GM18517 (cell line): Measurements from ENCODE around the gene NOX3.

ENCODE experiments used
- ATAC-seq: cut with Tn5 transposase; IDR thresholded peaks from one replicate; pipeline ENCODE4 v1.9.1; 2021; ENCODE audit warnings: mild to moderate bottlenecking, moderate library complexity; ENCODE audit not compliant: unreplicated experiment

The NOX3 gene

GRCh38 chr6:155404937-155405336 lies 50.7 kb downstream of the NOX3 start:
- no peak for ATAC-seq

- ATAC-seq: no peak
Observed at GRCh38 chr6:155402656-155403304, 52.9 kb downstream of the NOX3 start.

- ATAC-seq: no peak
Observed at GRCh38 chr6:155400654-155400965, 55.0 kb downstream of the NOX3 start.

GRCh38 chr6:155399745-155400653 lies 55.6 kb downstream of the NOX3 start:
- ATAC-seq: no peak

- no peak for ATAC-seq
Observed at GRCh38 chr6:155399062-155399744, 56.4 kb downstream of the NOX3 start.

GRCh38 chr6:155398701-155399061 lies 57.0 kb downstream of the NOX3 start:
- no peak for ATAC-seq

- no peak for ATAC-seq
Observed at GRCh38 chr6:155398221-155398620, 57.4 kb downstream of the NOX3 start.

GRCh38 chr6:155397172-155397705 lies 58.4 kb downstream of the NOX3 start:
- no peak for ATAC-seq

- ATAC-seq: no peak
Observed at GRCh38 chr6:155396605-155397004, 59.0 kb downstream of the NOX3 start.

- ATAC-seq: no peak
Observed at GRCh38 chr6:155395339-155395738, 60.3 kb downstream of the NOX3 start.

- no peak for ATAC-seq
Observed at GRCh38 chr6:155389130-155389529, 66.5 kb downstream of the NOX3 start.

- ATAC-seq: no peak
Observed at GRCh38 chr6:155388591-155388990, 67.0 kb downstream of the NOX3 start.

GRCh38 chr6:155387481-155387880 lies 68.2 kb downstream of the NOX3 start:
- ATAC-seq: no peak

- no peak for ATAC-seq
Observed at GRCh38 chr6:155384321-155384952, 71.2 kb downstream of the NOX3 start.

GRCh38 chr6:155383913-155384312 lies 71.7 kb downstream of the NOX3 start:
- ATAC-seq: no peak

- no peak for ATAC-seq
Observed at GRCh38 chr6:155382338-155382685, 73.3 kb downstream of the NOX3 start.

- ATAC-seq: no peak
Observed at GRCh38 chr6:155381673-155382337, 73.8 kb downstream of the NOX3 start.

- ATAC-seq: no peak
Observed at GRCh38 chr6:155380666-155381332, 74.8 kb downstream of the NOX3 start.

- peak; percentile 8 for ATAC-seq
Observed at GRCh38 chr6:155378724-155379123, 76.9 kb downstream of the NOX3 start.

- peak; percentile 83 for ATAC-seq
Observed at GRCh38 chr6:155378276-155378675, 77.4 kb downstream of the NOX3 start.
